ENCODE results near the gene SPATA2L.

SPATA2L gene

GRCh38 chr16:89723279-89724250 lies 22.1 kb upstream of the SPATA2L start:
- Histone ChIP-seq H3K4me1 (ENCODE audit: control insufficient read depth, insufficient read depth, low read length) (peaks cover 32% of the 10 kb centered on the region), H3K36me3 (ENCODE audit: control insufficient read depth, insufficient read depth, low read length) (peaks cover 23% of the 10 kb centered on the region), H3K9me3 (ENCODE audit: control insufficient read depth, low read length) (no peaks in the 10 kb centered on the region), H3K27me3 (ENCODE audit: control insufficient read depth, insufficient read depth, low read length) (no peaks in the 10 kb centered on the region), H3K4me3 (ENCODE audit: low read length) (peak overlapping the region; percentile 7), H3K9ac (ENCODE audit: low read length) (peak overlapping the region; percentile 75)

GRCh38 chr16:89722392-89723278 lies 21.1 kb upstream of the SPATA2L start:
- Histone ChIP-seq H3K4me1 (ENCODE audit: control insufficient read depth, insufficient read depth, low read length) (peaks cover 32% of the 10 kb centered on the region), H3K9me3 (ENCODE audit: control insufficient read depth, low read length) (no peaks in the 10 kb centered on the region), H3K4me3 (ENCODE audit: low read length) (peak overlapping the region; percentile 46), H3K27me3 (ENCODE audit: control insufficient read depth, insufficient read depth, low read length) (no peaks in the 10 kb centered on the region), H3K36me3 (ENCODE audit: control insufficient read depth, insufficient read depth, low read length) (peaks cover 23% of the 10 kb centered on the region), H3K9ac (ENCODE audit: low read length) (peak overlapping the region; percentile 75)

GRCh38 chr16:89721546-89722391 lies 20.3 kb upstream of the SPATA2L start:
- Histone ChIP-seq H3K9me3 (ENCODE audit: control insufficient read depth, low read length) (no peaks in the 10 kb centered on the region), H3K27me3 (ENCODE audit: control insufficient read depth, insufficient read depth, low read length) (no peaks in the 10 kb centered on the region), H3K36me3 (ENCODE audit: control insufficient read depth, insufficient read depth, low read length) (peaks cover 14% of the 10 kb centered on the region), H3K9ac (ENCODE audit: low read length) (peak overlapping the region; percentile 75), H3K4me3 (ENCODE audit: low read length) (peak overlapping the region; percentile 46), H3K4me1 (ENCODE audit: control insufficient read depth, insufficient read depth, low read length) (peaks cover 32% of the 10 kb centered on the region)

GRCh38 chr16:89720813-89721545 lies 19.5 kb upstream of the SPATA2L start, which contains the start of the genes VPS9D1 and ZNF276:
TSS of gene VPS9D1 (minus strand) at chr16:89720898. CDS start at chr16:89720861, 37 bp downstream.
TSS of gene ZNF276 (plus strand) at chr16:89721537. CDS start at chr16:89721641, 104 bp downstream.
- Histone ChIP-seq H3K4me3 (ENCODE audit: low read length) (peak within 1 kb of the TSS; percentile 46), H3K36me3 (ENCODE audit: control insufficient read depth, insufficient read depth, low read length) (peaks cover 14% of the 10 kb centered on the region), H3K27me3 (ENCODE audit: control insufficient read depth, insufficient read depth, low read length) (no peaks in the 10 kb centered on the region), H3K9me3 (ENCODE audit: control insufficient read depth, low read length) (no peaks in the 10 kb centered on the region), H3K4me1 (ENCODE audit: control insufficient read depth, insufficient read depth, low read length) (peaks cover 32% of the 10 kb centered on the region), H3K9ac (ENCODE audit: low read length) (peak within 1 kb of the TSS; percentile 75)

- H3K27me3 ChIP-seq (ENCODE audit: control insufficient read depth, insufficient read depth, low read length) = no peaks in the 10 kb centered on the region
- peaks cover 32% of the 10 kb centered on the region for H3K4me1 ChIP-seq (ENCODE audit: control insufficient read depth, insufficient read depth, low read length)
- peak overlapping the region; percentile 31 for H3K4me3 ChIP-seq (ENCODE audit: low read length)
- H3K36me3 ChIP-seq (ENCODE audit: control insufficient read depth, insufficient read depth, low read length) = peaks cover 14% of the 10 kb centered on the region
- H3K9ac ChIP-seq (ENCODE audit: low read length) = peak overlapping the region; percentile 75
- H3K9me3 ChIP-seq (ENCODE audit: control insufficient read depth, low read length) = no peaks in the 10 kb centered on the region
Measured at GRCh38 chr16:89720551-89720812, 19.0 kb upstream of the SPATA2L start.

GRCh38 chr16:89717688-89718505 lies 16.4 kb upstream of the SPATA2L start:
- Histone ChIP-seq H3K4me1 (ENCODE audit: control insufficient read depth, insufficient read depth, low read length) (peaks cover 19% of the 10 kb centered on the region), H3K27me3 (ENCODE audit: control insufficient read depth, insufficient read depth, low read length) (no peaks in the 10 kb centered on the region), H3K9me3 (ENCODE audit: control insufficient read depth, low read length) (no peaks in the 10 kb centered on the region), H3K36me3 (ENCODE audit: control insufficient read depth, insufficient read depth, low read length) (peaks cover 1% of the 10 kb centered on the region), H3K9ac (ENCODE audit: low read length) (no peak overlapping the region), H3K4me3 (ENCODE audit: low read length) (no peak overlapping the region)

GRCh38 chr16:89716916-89717687 lies 15.6 kb upstream of the SPATA2L start:
- H3K4me1 ChIP-seq (ENCODE audit: control insufficient read depth, insufficient read depth, low read length) = peaks cover 11% of the 10 kb centered on the region
- H3K9me3 ChIP-seq (ENCODE audit: control insufficient read depth, low read length) = no peaks in the 10 kb centered on the region
- no peak overlapping the region for H3K9ac ChIP-seq (ENCODE audit: low read length)
- no peaks in the 10 kb centered on the region for H3K36me3 ChIP-seq (ENCODE audit: control insufficient read depth, insufficient read depth, low read length)
- no peak overlapping the region for H3K4me3 ChIP-seq (ENCODE audit: low read length)
- H3K27me3 ChIP-seq (ENCODE audit: control insufficient read depth, insufficient read depth, low read length) = no peaks in the 10 kb centered on the region

- Histone ChIP-seq H3K4me1 (ENCODE audit: control insufficient read depth, insufficient read depth, low read length) (peaks cover 11% of the 10 kb centered on the region), H3K36me3 (ENCODE audit: control insufficient read depth, insufficient read depth, low read length) (no peaks in the 10 kb centered on the region), H3K4me3 (ENCODE audit: low read length) (no peak overlapping the region), H3K9ac (ENCODE audit: low read length) (no peak overlapping the region), H3K27me3 (ENCODE audit: control insufficient read depth, insufficient read depth, low read length) (no peaks in the 10 kb centered on the region), H3K9me3 (ENCODE audit: control insufficient read depth, low read length) (no peaks in the 10 kb centered on the region)
Measured at GRCh38 chr16:89716493-89716892, 15.0 kb upstream of the SPATA2L start.

- Histone ChIP-seq H3K4me1 (ENCODE audit: control insufficient read depth, insufficient read depth, low read length) (peaks cover 3% of the 10 kb centered on the region), H3K4me3 (ENCODE audit: low read length) (no peak overlapping the region), H3K27me3 (ENCODE audit: control insufficient read depth, insufficient read depth, low read length) (no peaks in the 10 kb centered on the region), H3K9me3 (ENCODE audit: control insufficient read depth, low read length) (no peaks in the 10 kb centered on the region), H3K9ac (ENCODE audit: low read length) (peak overlapping the region; percentile 28), H3K36me3 (ENCODE audit: control insufficient read depth, insufficient read depth, low read length) (no peaks in the 10 kb centered on the region)
Measured at GRCh38 chr16:89712274-89712781, 10.8 kb upstream of the SPATA2L start.

Measured in mucosa of stomach (tissue), 1 donor.